Measurements from ENCODE around the gene UCN2.

DNA sequence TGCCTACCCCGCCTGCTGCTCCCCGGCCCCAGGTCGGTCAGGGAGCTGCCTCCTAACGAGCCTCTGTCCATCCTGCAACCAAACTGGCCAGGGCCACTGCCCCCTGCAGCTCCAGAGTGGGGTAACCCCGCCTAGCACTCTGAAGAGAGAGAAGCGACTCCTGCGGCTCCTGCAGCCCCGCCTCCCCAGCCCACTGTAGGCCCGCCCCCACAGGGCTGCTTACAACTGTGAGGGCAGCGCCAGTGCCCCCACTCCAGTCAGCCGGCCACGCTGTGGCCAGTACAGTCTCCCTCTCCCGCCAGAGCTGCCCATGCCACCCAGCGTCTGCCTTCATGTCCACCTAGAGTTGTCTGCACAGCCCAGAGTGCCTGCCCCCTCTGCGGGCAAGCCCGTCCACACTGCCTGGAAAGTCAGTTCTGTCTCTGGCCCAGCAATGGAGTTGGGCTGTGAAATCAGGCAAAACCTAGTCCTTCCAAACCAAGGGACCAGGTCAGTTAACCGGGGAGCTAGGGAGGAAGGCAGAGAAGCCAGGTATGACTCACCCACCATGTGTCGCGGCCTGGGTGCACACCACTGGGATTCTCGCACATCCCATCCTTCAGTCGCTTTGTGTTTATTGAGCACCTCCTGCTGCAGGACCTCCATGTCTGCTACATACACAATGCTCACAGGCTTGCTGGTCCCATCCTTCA, 2.4 kb downstream of the UCN2 start:
- TF ChIP-seq, protein P1, sequence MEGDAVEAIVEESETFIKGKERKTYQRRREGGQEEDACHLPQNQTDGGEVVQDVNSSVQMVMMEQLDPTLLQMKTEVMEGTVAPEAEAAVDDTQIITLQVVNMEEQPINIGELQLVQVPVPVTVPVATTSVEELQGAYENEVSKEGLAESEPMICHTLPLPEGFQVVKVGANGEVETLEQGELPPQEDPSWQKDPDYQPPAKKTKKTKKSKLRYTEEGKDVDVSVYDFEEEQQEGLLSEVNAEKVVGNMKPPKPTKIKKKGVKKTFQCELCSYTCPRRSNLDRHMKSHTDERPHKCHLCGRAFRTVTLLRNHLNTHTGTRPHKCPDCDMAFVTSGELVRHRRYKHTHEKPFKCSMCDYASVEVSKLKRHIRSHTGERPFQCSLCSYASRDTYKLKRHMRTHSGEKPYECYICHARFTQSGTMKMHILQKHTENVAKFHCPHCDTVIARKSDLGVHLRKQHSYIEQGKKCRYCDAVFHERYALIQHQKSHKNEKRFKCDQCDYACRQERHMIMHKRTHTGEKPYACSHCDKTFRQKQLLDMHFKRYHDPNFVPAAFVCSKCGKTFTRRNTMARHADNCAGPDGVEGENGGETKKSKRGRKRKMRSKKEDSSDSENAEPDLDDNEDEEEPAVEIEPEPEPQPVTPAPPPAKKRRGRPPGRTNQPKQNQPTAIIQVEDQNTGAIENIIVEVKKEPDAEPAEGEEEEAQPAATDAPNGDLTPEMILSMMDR (conservative IDR thresholded peaks at IDR 0.05) = no peak
- TF ChIP-seq ZFX (IDR thresholded peaks at IDR 0.05) = no peak
